ENCODE measurements around the gene RNH1. TPM values are rescaled to one million over a fixed set of nuclear protein-coding genes. Genes with fewer than 3 reads are reported as not detected.

Gene RNH1
- total RNA-seq, 4 donors from 2014 or later, result 206 to 378 (median 222) TPM

GRCh38 chr11:479311-479710 lies 27.7 kb downstream of the RNH1 start:
- Histone ChIP-seq H3K4me1 (no peaks in the 10 kb centered on the region), H3K27me3 (no peaks in the 10 kb centered on the region), H3K27ac (no peak overlapping the region), H3K4me3 (no peak overlapping the region), H3K9me3 (no peaks in the 10 kb centered on the region), H3K36me3 (peaks cover 0 to 15% (median 0%) of the 10 kb centered on the region in 3 donors)
- WGBS, 2 donors, result 88 to 95% methylated on average over 4 to 9 of the region's 13 CpGs
- intact Hi-C loops (cut with DNase I), result no loop called here
- TF ChIP-seq CTCF (IDR thresholded peaks at IDR 0.05) (no peak), POLR2A (IDR thresholded peaks at IDR 0.05) (no peak)
- no peak for DNase-seq

- Histone ChIP-seq H3K4me3 (no peak overlapping the region), H3K27me3 (no peaks in the 10 kb centered on the region), H3K36me3 (peaks cover 0 to 15% (median 0%) of the 10 kb centered on the region in 3 donors), H3K4me1 (no peaks in the 10 kb centered on the region), H3K9me3 (no peaks in the 10 kb centered on the region), H3K27ac (no peak overlapping the region)
- intact Hi-C loops (cut with DNase I), result no loop called here
- WGBS, 2 donors, result 80 to 93% methylated on average over 1 to 11 of the region's 16 CpGs
- TF ChIP-seq POLR2A (IDR thresholded peaks at IDR 0.05) (no peak), CTCF (IDR thresholded peaks at IDR 0.05) (no peak)
- DNase-seq, result no peak
These were observed 29.9 kb downstream of the RNH1 start for GRCh38 chr11:477052-477715.

GRCh38 chr11:476416-476815 lies 30.6 kb downstream of the RNH1 start:
- H3K27me3 ChIP-seq, result no peaks in the 10 kb centered on the region
- H3K36me3 ChIP-seq, result peaks cover 0 to 15% (median 0%) of the 10 kb centered on the region in 3 donors
- no peak overlapping the region for H3K27ac ChIP-seq
- H3K4me3 ChIP-seq, result no peak overlapping the region
- no peaks in the 10 kb centered on the region for H3K4me1 ChIP-seq
- H3K9me3 ChIP-seq, result no peaks in the 10 kb centered on the region
- TF ChIP-seq POLR2A (IDR thresholded peaks at IDR 0.05) (no peak), CTCF (IDR thresholded peaks at IDR 0.05) (no peak)
- DNase-seq, result no peak
- intact Hi-C loops (cut with DNase I), result no loop called here
- 91 to 92% methylated on average over 7 to 15 of the region's 15 CpGs for WGBS, 2 donors

- Histone ChIP-seq H3K4me1 (no peaks in the 10 kb centered on the region), H3K36me3 (peaks cover 0 to 15% (median 0%) of the 10 kb centered on the region in 3 donors), H3K27ac (no peak overlapping the region), H3K9me3 (no peaks in the 10 kb centered on the region), H3K27me3 (no peaks in the 10 kb centered on the region), H3K4me3 (no peak overlapping the region)
- TF ChIP-seq CTCF (IDR thresholded peaks at IDR 0.05) (no peak), POLR2A (IDR thresholded peaks at IDR 0.05) (no peak)
- no peak for DNase-seq
- intact Hi-C loops (cut with DNase I), result no loop called here
- WGBS, 2 donors, result 92 to 100% methylated on average over 1 to 5 of the region's 9 CpGs
These were observed 31.1 kb downstream of the RNH1 start for GRCh38 chr11:475941-476340.

- Histone ChIP-seq H3K9me3 (no peaks in the 10 kb centered on the region), H3K27ac (no peak overlapping the region), H3K27me3 (no peaks in the 10 kb centered on the region), H3K4me1 (peaks cover under 1 to 9% (median 7%) of the 10 kb centered on the region in 3 donors), H3K4me3 (no peak overlapping the region), H3K36me3 (peaks cover 0 to 14% (median 0%) of the 10 kb centered on the region in 3 donors)
- 91 to 92% methylated on average over 48 of the region's 48 CpGs for WGBS, 2 donors
- DNase-seq, result no peak
- TF ChIP-seq POLR2A (IDR thresholded peaks at IDR 0.05), result no peak
- TF ChIP-seq CTCF (IDR thresholded peaks at IDR 0.05), result no peak
- intact Hi-C loops (cut with DNase I), result no loop called here
These were observed 32.0 kb downstream of the RNH1 start for GRCh38 chr11:474914-475506.
